ENCODE measurements around the gene TRIM22. TPM values are rescaled to one million over a fixed set of nuclear protein-coding genes. Genes with fewer than 3 reads are reported as not detected.

Gene TRIM22
- total and polyA plus RNA-seq, 12 donors: 8.1 to 52.6 (median 17.6) TPM

GRCh38 chr11:5691964-5692361 is 2.4 kb downstream of the TRIM22 start:
- H3K4me3 ChIP-seq: peak overlapping the region in 8 of 10 donors; percentile 22 to 69 (median 59)
- peaks cover 0 to 51% (median 26%) of the 10 kb centered on the region in 9 donors for H3K4me1 ChIP-seq
- H3K27me3 ChIP-seq: no peaks in the 10 kb centered on the region
- no peak for TF ChIP-seq CTCF (IDR thresholded peaks at IDR 0.05)
- no peak for DNase-seq
- peaks cover 0 to 34% (median 5%) of the 10 kb centered on the region in 9 donors for H3K36me3 ChIP-seq
- H3K27ac ChIP-seq: peak overlapping the region in 7 of 10 donors; percentile 17 to 95 (median 87)
- intact Hi-C loops (cut with DNase I): no loop called here
- ATAC-seq: no peak
- 42 to 73% methylated on average over 3 of the region's 3 CpGs for whole genome bisulfite sequencing, 2 donors
- H3K9me3 ChIP-seq: no peaks in the 10 kb centered on the region

DNA sequence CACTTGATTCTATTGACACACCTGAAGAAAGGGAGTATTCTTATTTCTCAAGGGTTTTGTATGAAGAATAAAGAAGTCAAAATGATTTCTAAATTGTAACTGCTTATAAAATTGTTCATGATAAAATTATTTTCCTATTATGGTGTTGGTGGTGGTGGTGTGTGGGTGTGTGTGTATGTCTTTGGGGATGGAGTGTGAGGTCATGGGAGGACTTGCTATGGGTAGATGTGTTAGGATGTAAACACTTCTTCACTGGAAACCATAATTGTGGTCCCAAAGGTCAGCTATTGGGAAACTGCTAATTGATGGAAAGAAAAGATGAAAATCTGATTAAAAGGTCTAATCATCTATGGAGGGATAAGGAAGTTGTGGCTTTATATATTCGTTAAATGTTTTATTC is 5.1 kb downstream of the TRIM22 start:
- DNase-seq: no peak
- TF ChIP-seq CTCF (IDR thresholded peaks at IDR 0.05): no peak
- intact Hi-C loops (cut with DNase I): loop anchor here in 1 of 10 donors (5.0 kb wide), 1 partner anchor 113 kb away; the partner anchor contains the start of gene OR52N2
- no peak overlapping the region for H3K27ac ChIP-seq
- no peak overlapping the region for H3K4me3 ChIP-seq
- ATAC-seq: no peak
- peaks cover 0 to 58% (median 6%) of the 10 kb centered on the region in 9 donors for H3K36me3 ChIP-seq
- no peaks in the 10 kb centered on the region for H3K9me3 ChIP-seq
- no peaks in the 10 kb centered on the region for H3K27me3 ChIP-seq
- WGBS, 2 donors: 83 to 87% methylated on average over 1 of the region's 1 CpG
- peaks cover 0 to 37% (median 15%) of the 10 kb centered on the region in 9 donors for H3K4me1 ChIP-seq

- no peak for TF ChIP-seq CTCF (IDR thresholded peaks at IDR 0.05)
- Histone ChIP-seq H3K9me3 (no peaks in the 10 kb centered on the region), H3K27me3 (no peaks in the 10 kb centered on the region), H3K4me1 (peaks cover 0 to 45% (median 15%) of the 10 kb centered on the region in 9 donors), H3K27ac (peak overlapping the region in 2 of 10 donors; percentile 19 to 34), H3K36me3 (peaks cover 0 to 67% (median 11%) of the 10 kb centered on the region in 9 donors), H3K4me3 (no peak overlapping the region)
- intact Hi-C loops (cut with DNase I): loop anchor here in 1 of 10 donors (5.0 kb wide), 1 partner anchor 112 kb away; the partner anchor contains the start of gene OR52N2
- 75 to 88% methylated on average over 1 of the region's 1 CpG for WGBS, 2 donors
- DNase-seq (no peak), ATAC-seq (no peak)
Measured at GRCh38 chr11:5695580-5695979, 6.0 kb downstream of the TRIM22 start.

- ATAC-seq: no peak
- WGBS, 2 donors: 34 to 58% methylated on average over 2 of the region's 2 CpGs
Measured at GRCh38 chr11:5696210-5696609, 6.6 kb downstream of the TRIM22 start.

More at GRCh38 chr11:5696210-5696609, 6.6 kb downstream of the TRIM22 start:
- intact Hi-C loops (cut with DNase I): loop anchor here in 1 of 10 donors (5.0 kb wide), 1 partner anchor 111 kb away; the partner anchor contains the start of gene OR52N2
- no peaks in the 10 kb centered on the region for H3K9me3 ChIP-seq
- no peak overlapping the region for H3K4me3 ChIP-seq
- no peaks in the 10 kb centered on the region for H3K27me3 ChIP-seq
- H3K4me1 ChIP-seq: peaks cover 0 to 51% (median 15%) of the 10 kb centered on the region in 9 donors
- peak overlapping the region in 2 of 10 donors; percentile 19 to 34 for H3K27ac ChIP-seq
- TF ChIP-seq CTCF (IDR thresholded peaks at IDR 0.05): no peak
- no peak for DNase-seq
- H3K36me3 ChIP-seq: peaks cover 0 to 73% (median 11%) of the 10 kb centered on the region in 9 donors

All from heart right ventricle (tissue), 16 donors.